Esophagus squamous epithelium (tissue), 5 donors: ENCODE measurements around the gene MAPK8IP3. TPM values are rescaled to one million over a fixed set of nuclear protein-coding genes. Genes with fewer than 3 reads are reported as not detected.

ENCODE experiments used
- DNase-seq: peaks from one replicate; lab custom pipeline; 2025; lab: John Stamatoyannopoulos, UW
- H3K27ac ChIP-seq, 4 donors: fragments of 200-600 bp; sonication (generic); one replicate each; pipeline ENCODE4 v1.5.1; 2016 to 2019; ENCODE audit warnings: mild to moderate bottlenecking in 1 of 4
- H3K27me3 ChIP-seq, 4 donors: fragments of 200-600 bp; sonication (generic); 1 replicate in 3 of 4; 2 replicates in 1 of 4; pipeline versions ENCODE4 v1.5.1 to v1.6.0; 2017 to 2021; ENCODE audit warnings: antibody characterized with exemption in 1 of 4
- H3K36me3 ChIP-seq, 3 donors: fragments of 200-600 bp; sonication (generic); one replicate each; pipeline ENCODE4 v1.5.1; 2016 to 2019
- H3K4me1 ChIP-seq, 3 donors: fragments of 200-600 bp; sonication (generic); one replicate each; pipeline ENCODE4 v1.5.1; 2017 to 2019
- H3K4me3 ChIP-seq, 4 donors: fragments of 200-600 bp; sonication (generic); 1 replicate in 3 of 4; 2 replicates in 1 of 4; pipeline ENCODE4 v1.5.1; 2016 to 2019; ENCODE audit warnings: mild to moderate bottlenecking in 2 of 4, moderate library complexity in 1 of 4
- H3K9me3 ChIP-seq, 3 donors: fragments of 200-600 bp; sonication (generic); one replicate each; pipeline ENCODE4 v1.5.1; 2016 to 2019
- POLR2A ChIP-seq, 4 donors: fragments of 450-650 bp; IDR thresholded peaks; one replicate each; pipeline ENCODE4 v1.6.1; 2017; ENCODE audit warnings: antibody characterized with exemption in 4 of 4, mild to moderate bottlenecking in 4 of 4, moderate library complexity in 3 of 4
- WGBS, 2 donors: methylation state at CpG; one replicate each; pipeline ENCODE4 v1.1.5; 2018; 5-methylcytosine and 5-hydroxymethylcytosine counted together
- intact Hi-C: fragments of 100-400 bp; cut with DNase I; formaldehyde crosslinking; loops from one replicate; pipeline ENCODE4 v1.15.0; 2022
- total RNA-seq, 4 donors: library from RNA; depleted of rRNA; stranded (reverse); fragments of >200 nt; gene quantifications; one replicate each; pipeline ENCODE4 v1.1.0, GENCODE V29; 2016
- TF ChIP-seq, protein P1 (sequence below), 6 experiments: fragments of 450-650 bp in 4 of 6; fragments of 200-600 bp in 2 of 6; sonication (generic) in 2 of 6; IDR thresholded peaks; one replicate each; pipeline ENCODE4 v1.5.1; 2016 to 2019; ENCODE audit warnings: antibody characterized with exemption in 6 of 6, mild to moderate bottlenecking in 4 of 6, moderate library complexity in 4 of 6
- donor health status: DM: yes; HTN: yes; CAD: no.

The MAPK8IP3 gene
- total RNA-seq, 4 donors from 2014 or later: 8.6 to 37.6 (median 24.7) TPM

DNA sequence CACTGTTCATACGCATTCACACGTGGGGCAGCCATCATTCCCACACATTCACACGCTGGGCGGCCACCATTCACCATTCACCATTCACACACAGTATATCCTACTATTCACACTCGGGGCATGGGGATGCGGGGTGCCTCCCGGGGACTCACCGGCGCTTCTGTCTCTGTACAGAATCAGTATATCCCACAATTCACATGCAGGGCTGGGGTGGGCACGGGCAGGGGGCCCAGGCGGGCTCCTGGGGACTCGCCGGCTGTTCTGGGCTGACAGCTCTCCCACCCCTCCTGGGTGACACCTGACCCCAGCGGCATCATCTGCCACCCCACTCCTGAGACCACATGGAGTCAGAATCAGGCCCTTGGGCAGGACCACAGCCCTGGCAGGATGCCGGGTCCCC lies 55.8 kb downstream of the MAPK8IP3 start:
- no peaks in the 10 kb centered on the region for H3K27me3 ChIP-seq
- no peak overlapping the region for H3K27ac ChIP-seq
- H3K36me3 ChIP-seq: peaks cover 32 to 99% (median 50%) of the 10 kb centered on the region in 3 donors
- no peaks in the 10 kb centered on the region for H3K9me3 ChIP-seq
- intact Hi-C loops: no loop called here
- TF ChIP-seq, protein P1, sequence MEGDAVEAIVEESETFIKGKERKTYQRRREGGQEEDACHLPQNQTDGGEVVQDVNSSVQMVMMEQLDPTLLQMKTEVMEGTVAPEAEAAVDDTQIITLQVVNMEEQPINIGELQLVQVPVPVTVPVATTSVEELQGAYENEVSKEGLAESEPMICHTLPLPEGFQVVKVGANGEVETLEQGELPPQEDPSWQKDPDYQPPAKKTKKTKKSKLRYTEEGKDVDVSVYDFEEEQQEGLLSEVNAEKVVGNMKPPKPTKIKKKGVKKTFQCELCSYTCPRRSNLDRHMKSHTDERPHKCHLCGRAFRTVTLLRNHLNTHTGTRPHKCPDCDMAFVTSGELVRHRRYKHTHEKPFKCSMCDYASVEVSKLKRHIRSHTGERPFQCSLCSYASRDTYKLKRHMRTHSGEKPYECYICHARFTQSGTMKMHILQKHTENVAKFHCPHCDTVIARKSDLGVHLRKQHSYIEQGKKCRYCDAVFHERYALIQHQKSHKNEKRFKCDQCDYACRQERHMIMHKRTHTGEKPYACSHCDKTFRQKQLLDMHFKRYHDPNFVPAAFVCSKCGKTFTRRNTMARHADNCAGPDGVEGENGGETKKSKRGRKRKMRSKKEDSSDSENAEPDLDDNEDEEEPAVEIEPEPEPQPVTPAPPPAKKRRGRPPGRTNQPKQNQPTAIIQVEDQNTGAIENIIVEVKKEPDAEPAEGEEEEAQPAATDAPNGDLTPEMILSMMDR (IDR thresholded peaks at IDR 0.05): no peak
- no peak for TF ChIP-seq POLR2A (IDR thresholded peaks at IDR 0.05)
- WGBS, 2 donors: 80 to 100% methylated on average over 1 to 6 of the region's 15 CpGs
- H3K4me3 ChIP-seq: no peak overlapping the region
- H3K4me1 ChIP-seq: peaks cover 0 to 26% (median 8%) of the 10 kb centered on the region in 3 donors
- DNase-seq: no peak

DNA sequence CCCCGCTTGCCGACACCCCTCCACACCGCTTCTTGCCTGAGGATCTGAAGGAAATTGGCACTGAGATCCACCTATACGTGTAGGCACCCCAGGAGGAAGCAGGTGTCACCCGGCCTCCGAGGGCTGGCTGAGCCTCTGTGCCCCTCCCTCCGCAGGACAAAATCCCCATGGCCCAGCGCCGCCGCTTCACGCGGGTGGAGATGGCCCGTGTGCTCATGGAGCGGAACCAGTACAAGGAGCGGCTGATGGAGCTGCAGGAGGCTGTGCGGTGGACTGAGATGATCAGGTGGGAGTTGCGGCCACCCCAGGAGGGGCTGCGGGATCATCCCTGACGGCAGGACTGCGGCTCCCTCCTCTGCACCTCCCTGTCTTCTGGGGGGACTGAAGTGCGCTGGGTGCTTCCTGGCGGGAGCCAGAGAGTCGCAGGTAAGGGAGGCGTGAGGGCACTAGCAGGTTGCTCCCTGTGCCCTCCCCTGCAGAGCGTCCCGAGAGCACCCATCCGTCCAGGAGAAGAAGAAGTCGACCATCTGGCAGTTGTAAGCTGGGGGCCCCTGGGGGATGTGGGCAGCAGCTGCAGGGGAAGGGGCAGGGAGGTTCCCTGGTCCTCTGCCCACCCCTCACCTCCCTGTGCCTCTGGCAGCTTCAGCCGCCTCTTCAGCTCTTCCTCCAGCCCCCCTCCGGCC lies 56.3 kb downstream of the MAPK8IP3 start:
- WGBS, 2 donors: 90% methylated on average over 10 to 19 of the region's 30 CpGs
- Histone ChIP-seq H3K9me3 (no peaks in the 10 kb centered on the region), H3K4me3 (no peak overlapping the region), H3K27me3 (no peaks in the 10 kb centered on the region), H3K36me3 (peaks cover 37 to 100% (median 50%) of the 10 kb centered on the region in 3 donors), H3K4me1 (peaks cover 0 to 29% (median 8%) of the 10 kb centered on the region in 3 donors), H3K27ac (no peak overlapping the region)
- no peak for DNase-seq
- TF ChIP-seq POLR2A (IDR thresholded peaks at IDR 0.05): no peak
- TF ChIP-seq, protein P1 (IDR thresholded peaks at IDR 0.05): no peak
- intact Hi-C loops: no loop called here

DNA sequence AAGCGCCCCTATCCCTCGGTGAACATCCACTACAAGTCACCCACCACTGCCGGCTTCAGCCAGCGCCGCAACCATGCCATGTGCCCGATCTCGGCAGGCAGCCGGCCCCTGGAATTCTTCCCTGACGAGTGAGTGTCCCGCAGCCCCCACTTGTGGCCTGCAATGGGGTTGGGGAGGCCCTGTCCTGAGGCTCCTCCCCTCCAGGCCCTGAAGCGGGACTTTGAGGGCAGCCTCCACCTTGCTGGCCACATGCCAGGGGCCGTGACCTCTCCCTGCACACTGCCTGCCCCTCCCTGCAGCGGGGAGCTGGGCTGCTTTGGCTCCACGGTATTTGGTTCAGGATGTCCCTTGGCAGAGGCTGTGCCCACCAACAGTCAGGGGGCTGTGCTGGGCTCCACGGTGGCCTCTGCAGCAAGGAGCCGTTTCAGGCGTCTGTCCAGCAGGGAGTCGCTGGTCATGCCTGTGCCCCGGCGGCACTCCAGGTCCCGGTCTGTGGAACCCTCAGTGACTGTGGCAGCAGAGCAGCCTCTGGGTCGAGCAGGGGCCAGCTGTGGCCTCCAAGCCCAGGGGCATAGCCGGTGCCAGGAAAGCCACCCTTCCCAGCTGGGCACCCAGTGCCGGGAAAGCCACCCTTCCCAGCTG lies 57.0 kb downstream of the MAPK8IP3 start:
- Histone ChIP-seq H3K27ac (no peak overlapping the region), H3K4me1 (peaks cover 0 to 26% (median 8%) of the 10 kb centered on the region in 3 donors), H3K4me3 (no peak overlapping the region), H3K9me3 (no peaks in the 10 kb centered on the region), H3K27me3 (no peaks in the 10 kb centered on the region), H3K36me3 (peaks cover 38 to 100% (median 57%) of the 10 kb centered on the region in 3 donors)
- 80 to 90% methylated on average over 1 to 9 of the region's 24 CpGs for WGBS, 2 donors
- DNase-seq: no peak
- TF ChIP-seq POLR2A (IDR thresholded peaks at IDR 0.05): no peak
- TF ChIP-seq, protein P1 (IDR thresholded peaks at IDR 0.05): no peak
- intact Hi-C loops: no loop called here

DNA sequence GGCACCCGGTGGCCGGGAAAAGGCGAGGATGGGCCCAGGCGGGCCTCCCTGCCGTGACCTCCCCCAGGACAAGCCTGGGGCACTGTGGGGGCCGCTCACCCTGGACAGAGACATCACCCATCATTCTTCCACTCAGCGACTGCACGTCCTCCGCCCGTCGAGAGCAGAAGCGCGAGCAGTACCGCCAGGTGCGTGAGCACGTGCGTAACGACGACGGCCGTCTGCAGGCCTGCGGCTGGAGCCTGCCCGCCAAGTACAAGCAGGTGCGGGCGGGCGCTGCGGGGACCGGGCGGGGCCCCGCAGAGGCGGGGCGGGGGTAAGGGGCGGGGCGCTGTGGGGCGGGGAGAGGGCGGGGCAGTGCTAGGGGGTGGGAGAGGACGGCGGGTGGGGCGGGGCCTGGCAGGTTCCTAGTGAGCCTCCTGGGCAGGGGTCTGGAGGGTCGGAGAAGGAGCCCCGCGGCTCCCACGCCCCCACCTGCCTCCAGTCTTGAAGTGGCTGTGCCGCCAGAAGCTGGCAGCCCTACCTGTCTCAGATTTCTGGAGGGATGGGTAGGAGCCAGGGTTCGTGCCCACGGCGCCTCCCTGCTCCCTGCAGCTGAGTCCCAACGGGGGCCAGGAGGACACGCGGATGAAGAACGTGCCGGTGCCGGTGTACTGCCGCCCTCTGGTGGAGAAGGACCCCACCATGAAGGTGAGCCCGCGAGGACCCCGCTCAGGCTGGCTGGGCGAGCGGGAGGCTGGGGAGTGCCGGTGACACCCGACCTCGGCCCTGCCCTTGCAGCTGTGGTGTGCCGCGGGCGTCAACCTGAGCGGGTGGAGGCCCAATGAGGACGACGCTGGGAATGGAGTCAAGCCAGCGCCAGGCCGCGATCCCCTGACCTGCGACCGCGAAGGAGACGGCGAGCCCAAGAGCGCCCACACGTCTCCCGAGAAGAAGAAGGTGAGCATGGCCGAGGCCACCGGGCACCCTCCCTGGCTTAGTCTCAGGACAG lies 57.8 kb downstream of the MAPK8IP3 start:
- DNase-seq: no peak
- H3K27ac ChIP-seq: no peak overlapping the region
- H3K36me3 ChIP-seq: peaks cover 42 to 100% (median 63%) of the 10 kb centered on the region in 3 donors

More for the DNA sequence above, 57.8 kb downstream of the MAPK8IP3 start:
- Histone ChIP-seq H3K9me3 (no peaks in the 10 kb centered on the region), H3K4me3 (no peak overlapping the region), H3K4me1 (peaks cover 0 to 28% (median 8%) of the 10 kb centered on the region in 3 donors), H3K27me3 (no peaks in the 10 kb centered on the region)
- WGBS, 2 donors: 26 to 83% methylated on average over 6 of the region's 81 CpGs
- TF ChIP-seq, protein P1 (IDR thresholded peaks at IDR 0.05): peak in 2 of 6 experiments; percentile 50 to 51
- TF ChIP-seq POLR2A (IDR thresholded peaks at IDR 0.05): no peak
- intact Hi-C loops: no loop called here
